HG02884 (cell line): ENCODE measurements around the gene CNTNAP5.

Experiments
- ATAC-seq: cut with Tn5 transposase; IDR thresholded peaks from one replicate; pipeline ENCODE4 v1.9.1; 2021; ENCODE audit warnings: mild to moderate bottlenecking, moderate library complexity; ENCODE audit not compliant: unreplicated experiment

CNTNAP5 gene

DNA sequence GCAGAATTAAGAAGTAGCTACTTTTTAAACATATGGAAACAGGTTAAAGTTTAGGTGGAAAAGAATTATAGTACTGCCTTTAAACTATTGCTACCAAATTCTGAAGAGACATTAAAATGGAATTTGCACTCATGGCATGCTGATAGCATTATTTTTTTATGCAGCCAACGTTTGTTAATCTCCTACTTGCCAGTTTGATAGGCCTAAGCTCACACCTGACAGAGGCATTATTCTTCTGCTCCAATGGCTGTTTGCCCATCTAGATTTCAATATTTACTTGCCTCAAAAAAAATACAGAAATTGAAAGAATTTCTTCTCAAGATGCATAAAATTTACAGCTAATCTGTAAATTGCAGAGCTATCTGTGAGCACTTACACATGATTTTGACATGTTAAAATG lies 849.6 kb downstream of the CNTNAP5 start:
- ATAC-seq, result no peak

DNA sequence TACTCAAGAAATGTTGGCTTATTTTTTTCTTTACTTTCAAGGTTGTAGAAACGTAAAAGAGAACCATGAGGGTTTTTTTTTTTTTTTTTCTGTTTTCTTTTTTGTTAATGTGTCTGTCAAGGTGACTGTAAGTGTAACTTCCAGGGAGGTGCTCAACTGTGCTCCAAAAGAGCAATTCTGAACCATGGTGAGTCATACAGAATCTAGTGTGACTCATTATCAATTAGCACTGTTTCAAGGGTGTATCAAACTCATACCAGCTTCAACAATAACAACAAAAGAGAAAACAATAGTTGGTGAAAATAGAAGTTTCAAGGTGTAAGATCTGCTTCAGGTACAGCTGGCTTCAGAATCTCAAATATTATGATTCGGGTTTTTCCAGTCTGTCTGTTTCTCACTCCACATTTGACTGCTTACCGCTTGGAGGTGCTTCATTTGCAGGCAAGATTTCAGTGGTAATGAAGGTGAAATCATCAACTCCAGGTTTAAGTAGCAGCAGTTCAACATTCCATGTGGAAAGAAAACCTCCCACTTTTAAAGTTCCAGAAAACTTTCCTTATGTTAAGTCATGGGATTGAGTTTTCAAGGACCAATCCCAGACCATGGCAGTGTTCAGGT lies 850.6 kb downstream of the CNTNAP5 start:
- ATAC-seq, result no peak

DNA sequence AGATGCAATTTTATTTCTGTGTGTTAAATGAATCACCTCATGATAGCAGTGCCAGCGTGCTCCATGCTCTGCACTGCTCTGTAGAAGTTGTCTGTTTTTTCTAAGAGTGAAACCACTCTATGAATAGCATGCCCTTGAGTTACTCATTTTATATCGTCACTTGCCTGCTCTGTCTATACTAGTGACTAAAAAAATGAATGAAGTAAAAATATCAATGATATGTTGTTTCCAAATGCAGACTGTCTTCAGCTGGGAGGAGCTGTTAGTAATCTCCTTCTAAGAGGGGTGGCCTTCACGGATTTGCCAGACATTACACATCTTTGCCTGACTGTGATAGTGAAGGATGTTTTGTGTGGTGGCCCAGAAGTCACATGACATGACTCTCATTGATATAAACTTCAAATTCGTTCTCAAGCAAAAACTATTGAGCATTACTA lies 852.1 kb downstream of the CNTNAP5 start:
- ATAC-seq, result no peak

DNA sequence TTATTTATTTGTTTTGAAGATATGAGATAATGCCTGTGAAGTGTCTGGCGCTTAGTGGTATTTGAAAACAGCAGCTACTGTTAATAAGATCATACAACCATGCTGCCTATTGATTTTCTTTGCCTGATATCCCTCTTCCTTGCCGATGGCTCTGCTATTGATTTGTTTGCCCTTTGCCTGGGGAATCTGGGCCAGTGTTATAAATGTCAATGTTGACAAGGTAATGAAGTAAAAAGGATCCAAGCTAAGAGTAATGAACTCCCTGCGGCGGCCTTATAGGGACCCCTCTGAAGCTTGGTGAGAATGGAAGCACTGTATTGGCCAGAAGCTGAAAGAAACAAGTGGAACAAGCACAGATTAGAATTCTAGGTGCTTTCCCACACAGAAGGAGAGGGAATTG lies 854.6 kb downstream of the CNTNAP5 start:
- no peak for ATAC-seq

DNA sequence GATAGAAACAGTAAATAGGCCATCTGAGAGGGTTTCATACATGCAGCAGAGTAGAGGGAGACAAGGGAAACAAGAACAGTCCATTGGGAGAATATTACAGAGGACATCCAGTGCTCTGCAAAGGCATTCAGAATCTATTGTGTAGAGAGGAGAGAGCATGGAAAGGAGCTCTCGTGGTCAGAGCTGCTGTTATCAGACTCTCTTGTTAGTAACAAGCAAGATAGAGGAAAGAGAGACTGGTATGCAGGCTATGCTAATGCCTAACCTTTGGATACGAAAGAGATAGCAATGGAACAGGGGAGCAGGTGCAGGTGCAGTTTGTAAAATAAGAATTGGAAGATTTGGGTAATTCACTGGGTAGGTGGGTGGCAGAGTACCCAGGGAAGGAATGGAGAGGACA lies 855.9 kb downstream of the CNTNAP5 start:
- no peak for ATAC-seq

DNA sequence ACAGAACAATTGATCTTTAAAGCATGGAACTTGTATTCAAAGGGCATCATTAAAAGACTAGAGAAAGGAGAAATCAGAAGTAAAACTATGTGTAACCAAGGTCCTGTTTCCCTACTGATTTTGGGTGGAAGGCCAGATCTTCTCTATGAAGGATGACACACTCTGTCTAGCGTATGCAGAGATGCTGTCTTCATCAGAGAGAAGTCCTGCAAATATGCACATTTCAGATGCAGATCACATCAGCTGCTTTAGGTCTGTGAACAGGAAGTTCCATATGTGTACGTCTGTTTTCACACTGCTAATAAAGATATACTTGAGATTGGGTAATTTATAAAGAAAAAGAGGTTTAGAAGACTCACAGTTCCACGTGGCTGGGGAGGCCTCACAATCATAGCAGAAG lies 857.3 kb downstream of the CNTNAP5 start:
- no peak for ATAC-seq

DNA sequence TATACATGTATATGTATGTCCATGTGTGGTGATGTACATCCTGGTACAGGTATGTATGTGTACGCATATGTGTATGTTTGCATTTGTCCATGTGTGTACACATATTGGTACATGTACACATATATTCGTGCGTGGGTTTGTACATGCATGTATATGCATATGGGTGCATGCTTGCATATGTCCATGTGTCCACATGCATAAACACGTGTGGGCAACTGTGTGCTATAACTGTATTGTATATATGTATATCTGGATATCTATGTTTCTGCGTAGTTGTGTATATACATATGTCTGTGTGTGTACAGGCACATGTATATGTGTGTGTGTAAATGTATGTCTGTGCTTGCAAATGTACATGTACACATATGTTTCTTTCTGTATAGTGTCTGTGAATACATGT lies 858.5 kb downstream of the CNTNAP5 start:
- ATAC-seq, result no peak

DNA sequence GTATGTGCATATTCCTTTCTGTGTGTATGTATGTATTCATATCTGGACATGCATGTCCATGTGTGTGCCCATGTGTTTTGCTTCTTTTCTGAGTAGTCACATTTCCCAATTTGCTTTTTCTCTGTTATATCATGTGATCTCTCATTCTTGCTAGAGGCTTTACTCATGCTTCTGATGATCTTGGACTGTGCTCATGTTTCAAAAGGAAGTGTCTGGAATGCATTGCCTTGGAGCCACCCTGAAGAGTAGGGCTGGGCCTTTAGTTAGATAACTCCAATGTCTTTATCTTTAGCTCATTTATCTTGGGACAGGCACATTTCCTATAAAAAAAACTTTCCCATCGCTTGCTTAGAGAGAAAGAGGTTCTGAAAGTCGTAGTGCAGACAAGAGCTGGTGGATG lies 859.2 kb downstream of the CNTNAP5 start:
- no peak for ATAC-seq

DNA sequence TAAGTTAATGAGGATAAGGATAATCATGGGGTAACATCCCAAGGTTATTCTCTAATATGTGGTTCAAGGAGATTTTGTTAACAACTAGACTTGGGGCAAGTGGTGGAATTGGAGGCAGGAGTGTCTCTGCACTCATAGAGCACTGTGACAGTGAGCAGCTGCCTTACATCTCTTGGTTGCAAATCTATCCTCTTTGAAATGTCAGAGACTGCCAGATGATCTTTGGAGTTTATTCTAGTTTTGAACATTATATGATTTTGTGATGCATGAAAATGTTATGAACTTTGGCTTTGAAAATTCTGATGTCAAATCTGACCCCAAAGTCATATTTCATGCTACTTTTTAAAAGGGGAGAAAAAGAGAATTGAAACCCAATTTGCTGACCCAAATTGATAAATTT lies 861.1 kb downstream of the CNTNAP5 start:
- no peak for ATAC-seq

DNA sequence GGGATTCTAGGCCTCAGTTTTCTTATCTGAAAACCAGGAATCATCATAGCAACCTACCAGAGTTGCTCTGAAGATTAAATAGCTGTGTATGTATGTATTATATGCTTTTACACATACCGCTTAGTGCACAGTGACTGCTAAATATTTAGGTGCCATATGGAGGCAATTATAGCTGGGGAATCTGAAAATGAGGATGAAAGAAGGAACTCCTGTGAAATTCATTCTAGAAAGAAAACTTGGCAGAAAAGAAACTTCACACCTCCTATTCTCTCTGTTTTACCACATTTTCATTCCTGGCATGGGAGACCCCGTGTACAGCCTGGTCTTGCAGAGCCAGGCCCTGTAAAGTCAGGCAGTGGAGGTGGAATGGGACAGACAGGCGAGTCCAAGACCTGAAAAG lies 862.4 kb downstream of the CNTNAP5 start:
- no peak for ATAC-seq

DNA sequence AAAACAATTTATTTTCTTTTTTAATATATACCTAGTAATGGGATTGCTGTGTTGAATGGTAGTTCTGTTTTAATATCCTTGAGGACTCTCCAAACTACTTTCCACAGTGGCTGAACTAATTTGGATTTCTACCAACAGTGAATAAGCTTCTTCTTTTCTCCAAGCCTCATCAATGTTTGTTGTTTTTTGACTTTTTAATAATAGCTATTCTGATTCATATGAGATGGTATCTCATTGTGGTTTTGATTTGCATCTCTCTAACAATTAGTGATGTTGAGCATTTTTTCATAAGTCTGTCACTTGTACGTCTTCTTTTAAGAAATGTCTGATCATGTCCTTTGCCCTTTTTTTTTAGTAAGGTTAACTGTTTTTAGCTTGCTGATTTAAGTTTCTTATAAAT lies 863.3 kb downstream of the CNTNAP5 start:
- no peak for ATAC-seq

DNA sequence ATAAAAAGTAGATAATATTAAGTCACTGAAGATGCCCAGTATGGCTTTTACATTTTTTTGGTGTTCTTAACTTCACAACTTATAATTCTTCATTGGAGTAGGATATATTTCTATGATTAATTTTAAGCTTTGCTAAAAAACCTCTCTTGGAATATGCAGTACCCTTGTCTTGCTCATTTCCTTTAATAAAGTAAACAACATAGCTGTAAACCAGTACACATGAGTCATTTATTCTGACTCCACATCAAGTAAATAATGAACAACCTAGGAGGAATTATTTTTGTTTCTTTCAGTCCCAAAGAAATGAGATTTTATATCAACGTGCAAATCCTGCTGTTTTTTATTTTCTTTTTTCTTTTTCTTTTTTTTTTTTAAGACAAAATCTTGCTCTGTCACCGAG lies 869.1 kb downstream of the CNTNAP5 start:
- ATAC-seq, result no peak

DNA sequence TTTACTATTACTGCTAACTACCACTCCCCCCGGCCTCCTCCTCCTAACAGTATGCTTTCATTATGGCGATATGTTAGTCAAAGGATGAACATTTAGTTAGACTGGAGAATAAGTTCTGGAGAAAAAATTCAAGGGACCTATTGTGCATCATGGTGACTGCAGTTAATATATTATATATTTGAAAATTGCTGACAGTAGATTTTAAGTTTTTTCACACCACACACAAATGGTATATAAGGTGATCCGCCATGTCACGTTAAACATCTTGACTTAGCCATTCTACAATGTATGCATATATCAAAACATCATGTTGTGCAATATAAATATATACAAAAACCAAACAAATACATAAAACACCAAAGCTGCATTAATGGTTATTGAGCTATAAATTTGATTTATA lies 873.7 kb downstream of the CNTNAP5 start:
- no peak for ATAC-seq

DNA sequence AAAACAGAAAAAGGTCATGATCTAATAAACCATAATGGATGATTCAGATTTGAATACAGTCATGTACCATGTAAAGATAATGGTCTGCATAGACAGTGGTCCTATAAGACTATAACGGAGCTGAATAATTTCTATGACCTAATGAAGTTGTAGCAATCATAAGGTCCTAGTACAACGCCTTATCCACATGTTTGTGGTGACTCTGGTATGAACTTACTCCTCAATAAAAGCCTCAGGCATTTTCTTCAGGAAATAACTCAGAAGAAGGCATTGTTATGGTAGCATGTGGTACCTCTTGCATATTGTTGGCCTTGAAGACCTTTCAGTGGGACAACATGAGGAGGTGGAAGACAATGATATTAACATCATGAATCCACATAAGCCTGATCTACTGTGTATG lies 883.3 kb downstream of the CNTNAP5 start:
- no peak for ATAC-seq

DNA sequence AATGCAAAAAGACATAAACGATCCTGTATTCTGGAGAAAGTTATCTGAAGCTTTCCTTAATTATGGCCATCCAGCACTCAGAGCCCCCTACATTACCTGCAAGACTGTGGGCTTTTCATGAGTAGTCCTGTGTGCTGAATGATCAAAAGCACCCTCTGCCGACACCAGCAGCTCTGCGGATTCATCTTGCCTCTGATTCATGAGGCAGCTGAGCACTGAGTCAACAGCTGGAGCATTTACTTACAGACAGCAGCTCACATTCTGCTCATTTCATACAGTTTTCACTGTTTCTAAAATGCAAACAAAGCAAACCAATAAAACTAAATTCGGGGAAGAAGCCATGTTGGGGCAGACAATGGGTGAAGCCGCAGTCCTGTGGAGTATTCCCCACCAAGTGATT lies 886.5 kb downstream of the CNTNAP5 start:
- no peak for ATAC-seq

DNA sequence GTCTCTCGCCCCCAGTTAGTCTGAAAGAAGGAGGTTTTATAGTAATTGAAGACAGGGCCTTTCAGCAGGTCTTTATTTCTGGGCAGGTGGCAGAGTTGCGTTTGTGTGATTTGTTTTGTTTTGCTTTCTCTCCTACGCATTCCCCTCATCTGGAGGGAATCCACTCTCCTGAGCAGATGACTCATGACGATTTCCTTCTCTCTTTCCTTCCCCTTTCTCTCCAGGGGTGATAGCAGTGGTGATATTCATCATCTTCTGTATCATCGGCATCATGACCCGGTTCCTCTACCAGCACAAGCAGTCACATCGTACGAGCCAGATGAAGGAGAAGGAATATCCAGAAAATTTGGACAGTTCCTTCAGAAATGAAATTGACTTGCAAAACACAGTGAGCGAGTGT lies 888.8 kb downstream of the CNTNAP5 start:
- ATAC-seq, result no peak

DNA sequence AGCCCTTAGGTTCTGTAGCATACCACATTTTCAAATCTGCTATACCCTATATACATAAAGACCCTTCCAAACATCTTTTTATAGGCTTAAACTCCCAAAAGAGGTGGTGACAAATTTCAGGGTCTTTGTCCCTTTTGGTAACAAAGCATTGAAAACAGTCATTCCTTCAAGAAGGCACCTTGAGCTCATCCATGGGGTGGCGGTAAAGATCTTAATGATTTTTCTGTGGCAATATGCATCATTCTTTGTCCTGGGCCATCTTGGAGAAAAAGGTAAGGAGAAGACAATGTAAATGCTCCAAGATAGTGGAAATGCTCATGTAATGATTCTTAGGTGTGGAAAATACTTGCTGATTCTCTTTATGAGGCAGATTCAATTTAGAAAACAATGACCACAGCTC lies 890.5 kb downstream of the CNTNAP5 start:
- ATAC-seq, result no peak

DNA sequence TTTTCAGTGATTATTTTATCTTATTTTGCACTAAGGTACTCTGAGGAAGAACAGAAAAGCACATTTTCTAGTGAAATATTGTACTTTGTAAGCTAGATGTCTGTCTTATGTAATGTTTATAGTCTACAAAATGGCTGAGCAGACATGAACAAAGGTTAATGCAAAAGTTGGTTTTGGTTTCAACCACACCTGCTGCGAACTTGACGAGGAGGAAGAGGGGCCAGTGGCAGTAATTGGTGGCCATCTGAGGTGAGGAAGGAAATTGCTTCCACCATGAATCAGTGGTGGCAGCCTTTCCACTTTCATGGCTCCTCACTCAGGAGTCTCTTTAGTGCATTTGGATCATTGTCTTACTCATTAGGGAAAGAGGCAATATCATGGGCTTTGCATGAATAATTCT lies 894.2 kb downstream of the CNTNAP5 start:
- ATAC-seq, result no peak

DNA sequence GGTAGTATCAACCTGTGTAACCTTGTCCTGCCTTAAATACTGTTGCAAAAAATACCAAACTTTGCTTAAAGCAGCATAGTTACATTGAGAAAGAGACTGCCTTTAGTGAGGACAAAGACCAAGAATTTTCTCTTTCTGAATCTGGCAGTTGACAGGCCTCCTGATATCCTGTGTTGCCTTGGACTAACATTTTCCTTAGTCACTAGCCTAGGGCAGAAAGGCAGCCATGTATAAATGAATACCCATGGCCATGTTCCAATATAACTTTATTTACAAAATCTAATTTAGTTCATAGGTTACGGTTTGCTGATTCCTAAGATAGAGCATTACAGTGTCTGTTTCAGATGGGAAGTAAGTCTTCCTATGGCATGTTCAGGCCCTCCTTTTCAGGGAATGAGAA lies 895.4 kb downstream of the CNTNAP5 start:
- no peak for ATAC-seq

DNA sequence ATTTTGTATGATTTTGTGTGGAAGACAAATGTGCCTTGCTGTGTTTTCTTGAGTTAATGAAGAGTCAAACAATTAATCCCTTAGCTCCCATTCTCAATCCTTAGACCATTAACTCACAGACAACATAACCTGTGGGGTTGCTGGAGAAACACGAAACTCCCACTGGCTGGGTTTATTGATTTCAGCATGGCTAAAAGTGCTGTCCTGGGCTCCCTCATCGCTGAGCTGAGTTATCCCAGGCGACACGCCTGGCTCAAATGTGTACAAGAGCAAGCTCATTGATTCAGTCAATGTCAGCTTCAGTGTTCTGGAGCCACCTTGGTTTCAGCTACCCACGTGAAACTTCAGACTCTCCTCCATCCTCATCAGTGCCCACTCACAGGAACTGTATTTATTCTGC lies 896.1 kb downstream of the CNTNAP5 start:
- ATAC-seq, result no peak

DNA sequence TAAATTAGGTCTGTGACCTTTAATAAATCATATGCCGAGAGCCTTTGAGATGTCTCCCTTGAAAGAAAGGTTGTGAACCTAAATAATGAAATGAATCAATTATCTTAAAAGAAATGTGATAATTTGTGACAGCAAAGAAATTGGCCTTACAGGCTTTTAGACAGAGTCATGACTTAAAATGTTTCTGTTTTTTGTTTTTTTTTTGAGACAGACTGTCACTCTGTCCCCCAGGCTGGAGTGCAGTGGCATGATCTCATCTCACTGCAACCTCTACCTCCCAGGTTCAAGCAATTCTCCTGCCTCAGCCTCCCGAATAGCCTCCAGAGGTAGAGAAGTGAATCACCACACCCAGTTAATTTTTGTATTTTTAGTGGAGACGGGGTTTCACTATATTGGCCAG lies 898.0 kb downstream of the CNTNAP5 start:
- no peak for ATAC-seq

DNA sequence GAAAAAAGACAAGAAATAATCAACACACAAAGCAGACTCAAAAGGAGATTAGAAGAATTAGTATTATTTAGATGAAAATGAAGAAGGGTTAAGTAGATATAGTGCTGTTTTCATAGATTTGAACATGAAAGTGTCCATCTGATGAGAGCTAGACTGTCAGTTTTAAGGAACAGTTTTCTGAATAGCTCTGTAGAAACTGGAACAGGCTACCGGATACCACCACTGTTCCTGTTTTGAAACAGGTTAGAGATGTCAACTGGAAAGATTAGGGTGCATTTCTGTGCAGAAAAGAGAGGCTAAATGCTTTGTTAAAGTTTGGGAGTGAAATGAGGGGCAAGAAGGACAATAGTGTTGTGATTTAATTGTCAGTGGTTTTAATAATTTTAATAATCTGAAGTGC lies 908.8 kb downstream of the CNTNAP5 start:
- ATAC-seq, result no peak

DNA sequence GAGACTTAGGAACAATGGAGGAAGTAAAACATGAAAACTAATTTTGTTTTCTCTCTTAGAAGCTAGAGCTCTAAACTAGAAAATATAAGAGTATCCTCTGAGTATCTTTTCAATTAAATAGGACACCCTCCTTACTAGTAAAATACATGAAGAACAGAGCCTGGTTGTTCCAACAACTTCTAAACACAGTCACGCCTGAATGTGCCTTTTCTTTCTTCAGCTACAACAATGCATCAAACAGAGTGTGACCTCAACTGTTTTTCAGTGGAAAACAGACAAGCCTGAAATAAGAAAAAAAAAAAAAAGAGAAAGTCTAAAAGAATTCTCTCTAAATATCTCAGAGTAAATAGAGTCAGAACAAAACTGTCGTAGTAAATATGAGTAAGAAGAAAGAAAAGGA lies 928.8 kb downstream of the CNTNAP5 start:
- no peak for ATAC-seq

DNA sequence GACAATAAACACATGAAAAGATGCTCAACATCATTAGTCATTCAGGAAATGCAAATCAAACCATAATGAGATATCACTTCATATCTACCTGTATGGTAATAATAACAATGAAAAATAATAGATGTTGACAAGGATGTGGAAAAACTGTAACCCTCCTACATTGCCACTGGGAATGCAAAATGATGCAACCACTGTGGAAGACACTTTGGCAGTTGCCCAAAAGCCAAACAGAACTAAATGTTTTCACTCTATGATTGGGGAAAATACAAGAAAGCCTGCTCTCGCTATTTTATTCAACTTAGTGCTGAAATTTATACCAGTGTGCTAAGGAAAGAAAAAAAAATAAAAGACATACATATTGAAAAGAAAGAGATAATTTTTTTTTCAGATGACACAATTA lies 934.5 kb downstream of the CNTNAP5 start:
- ATAC-seq, result no peak
